HepG2 (cell line): ENCODE data around the gene C6orf132. TPM values are rescaled to one million over a fixed set of nuclear protein-coding genes. Genes with fewer than 3 reads are reported as not detected.

Experiments
- KIAA2018 ChIP-seq: sonication (generic); formaldehyde crosslinking; IDR thresholded peaks from 2 replicates; pipeline ENCODE4 v1.5.0; 2020; ENCODE audit warnings: mild to moderate bottlenecking, missing genetic modification reagents, borderline replicate concordance
- NR2F2 ChIP-seq: IDR thresholded peaks from 2 replicates; pipeline ENCODE4 v1.6.1; 2012; ENCODE audit warnings: low read depth, inconsistent platforms, borderline replicate concordance
- ZNF550 ChIP-seq: sonication (generic); formaldehyde crosslinking; IDR thresholded peaks from 2 replicates; pipeline ENCODE4 v1.4.0; 2020; ENCODE audit warnings: mild to moderate bottlenecking, missing genetic modification reagents, borderline replicate concordance
- polyA plus RNA-seq, 8 experiments: library from polyadenylated mRNA; depleted of rRNA in 3 of 8; stranded (reverse) in 7 of 8; unstranded in 1 of 8; fragments of >200 nt; fragmentation: Illumina TruSeq in 4 of 8; extraction: Trizol in 4 of 8; gene quantifications; 2 replicates each; pipeline versions ENCODE4 v1.2.1 to v1.2.3, GENCODE V29; 2011 to 2016; ENCODE audit warnings: low read depth in 4 of 8, missing spikeins in 1 of 8, mixed read lengths in 1 of 8; ENCODE audit not compliant: insufficient read depth in 1 of 8
- total RNA-seq, 5 experiments: library from RNA; depleted of rRNA; stranded (reverse); fragments of >200 nt; fragmentation: Illumina TruSeq; extraction: Trizol; gene quantifications; 2 replicates each; pipeline ENCODE4 v1.2.3, GENCODE V29; 2016; ENCODE audit warnings: low read depth in 1 of 5
- TF ChIP-seq, protein P1 (sequence below): sonication (generic); formaldehyde crosslinking; conservative IDR thresholded peaks from 2 replicates; pipeline ENCODE4 v1.4.0; 2020; ENCODE audit warnings: mild to moderate bottlenecking, missing genetic modification reagents, moderate library complexity

Gene C6orf132
- total and polyA plus RNA-seq, 2 of the 13 experiments (the other 11 are each of a cell fraction or from before 2014, with no cell fraction given) = 0.78 to 3.0 TPM

GRCh38 chr6:42163981-42164380 is 21.6 kb upstream of the C6orf132 start (continued):
- TF ChIP-seq KIAA2018 (CRISPR knock-in tag) = no peak
- TF ChIP-seq, protein P1, sequence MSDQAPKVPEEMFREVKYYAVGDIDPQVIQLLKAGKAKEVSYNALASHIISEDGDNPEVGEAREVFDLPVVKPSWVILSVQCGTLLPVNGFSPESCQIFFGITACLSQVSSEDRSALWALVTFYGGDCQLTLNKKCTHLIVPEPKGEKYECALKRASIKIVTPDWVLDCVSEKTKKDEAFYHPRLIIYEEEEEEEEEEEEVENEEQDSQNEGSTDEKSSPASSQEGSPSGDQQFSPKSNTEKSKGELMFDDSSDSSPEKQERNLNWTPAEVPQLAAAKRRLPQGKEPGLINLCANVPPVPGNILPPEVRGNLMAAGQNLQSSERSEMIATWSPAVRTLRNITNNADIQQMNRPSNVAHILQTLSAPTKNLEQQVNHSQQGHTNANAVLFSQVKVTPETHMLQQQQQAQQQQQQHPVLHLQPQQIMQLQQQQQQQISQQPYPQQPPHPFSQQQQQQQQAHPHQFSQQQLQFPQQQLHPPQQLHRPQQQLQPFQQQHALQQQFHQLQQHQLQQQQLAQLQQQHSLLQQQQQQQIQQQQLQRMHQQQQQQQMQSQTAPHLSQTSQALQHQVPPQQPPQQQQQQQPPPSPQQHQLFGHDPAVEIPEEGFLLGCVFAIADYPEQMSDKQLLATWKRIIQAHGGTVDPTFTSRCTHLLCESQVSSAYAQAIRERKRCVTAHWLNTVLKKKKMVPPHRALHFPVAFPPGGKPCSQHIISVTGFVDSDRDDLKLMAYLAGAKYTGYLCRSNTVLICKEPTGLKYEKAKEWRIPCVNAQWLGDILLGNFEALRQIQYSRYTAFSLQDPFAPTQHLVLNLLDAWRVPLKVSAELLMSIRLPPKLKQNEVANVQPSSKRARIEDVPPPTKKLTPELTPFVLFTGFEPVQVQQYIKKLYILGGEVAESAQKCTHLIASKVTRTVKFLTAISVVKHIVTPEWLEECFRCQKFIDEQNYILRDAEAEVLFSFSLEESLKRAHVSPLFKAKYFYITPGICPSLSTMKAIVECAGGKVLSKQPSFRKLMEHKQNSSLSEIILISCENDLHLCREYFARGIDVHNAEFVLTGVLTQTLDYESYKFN (CRISPR knock-in tag) = no peak
- no peak for TF ChIP-seq NR2F2
- TF ChIP-seq ZNF550 (CRISPR knock-in tag) = no peak
